NCI-H345 treated with DMSO at 0.1 percent for 48 hours (cell line): ENCODE measurements around the gene FAM107B.
"Not testable (repeated sequence)": the region's sequence is repeated elsewhere in the genome, so short reads cannot be mapped to it uniquely, and the experiment has no call there.

Experiments used
- DNase-seq: peaks from one replicate; lab custom pipeline; 2025; ENCODE audit not compliant: unreplicated experiment; lab: John Stamatoyannopoulos, UW

FAM107B gene

GRCh38 chr10:14737808-14738545 lies 36.7 kb downstream of the FAM107B start:
- DNase-seq: no peak

DNA sequence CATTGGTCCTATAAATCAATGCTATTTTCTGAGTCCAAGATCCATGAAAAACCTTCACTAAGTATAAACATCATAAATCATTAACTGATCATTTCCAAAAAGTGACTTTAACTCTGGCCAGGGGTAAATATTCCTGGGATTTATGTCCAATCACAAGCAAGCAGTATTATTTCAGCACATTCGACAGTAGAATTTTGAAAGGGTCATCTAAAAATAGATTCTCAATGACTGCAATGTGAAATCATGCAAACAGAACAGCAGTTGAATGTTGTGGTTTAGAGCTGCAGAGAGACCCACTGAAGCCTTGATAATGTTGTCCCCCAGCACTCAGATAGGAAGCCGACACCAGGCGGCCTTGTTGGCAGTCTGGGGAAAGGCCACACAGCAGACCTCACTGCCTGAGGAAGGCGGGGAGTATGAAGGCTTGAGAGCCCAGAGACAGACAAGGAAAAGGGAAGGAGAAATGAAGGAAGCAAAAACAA lies 38.1 kb downstream of the FAM107B start:
- DNase-seq: no peak

DNA sequence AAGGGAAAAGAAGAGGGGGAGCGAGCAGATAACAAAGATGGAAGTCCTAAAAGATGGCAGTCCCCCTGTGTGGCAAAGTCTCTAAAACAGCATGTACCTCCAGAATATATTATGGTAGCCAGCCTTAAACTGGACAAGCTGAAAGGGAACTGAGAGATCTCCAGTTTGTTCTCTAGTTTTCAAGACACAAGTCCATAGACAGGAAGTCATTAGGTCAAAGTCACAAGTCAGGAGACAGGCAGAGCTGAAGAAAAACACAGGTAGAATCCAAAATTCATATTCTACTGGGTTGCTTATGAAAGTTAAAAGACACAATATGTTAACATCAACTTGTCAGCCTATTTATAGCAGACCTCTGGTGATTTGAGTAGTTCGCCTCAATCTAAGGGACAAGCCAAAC lies 38.7 kb downstream of the FAM107B start:
- DNase-seq: no peak

GRCh38 chr10:14731875-14732512 lies 42.7 kb downstream of the FAM107B start:
- DNase-seq: no peak

GRCh38 chr10:14728346-14728745 lies 46.4 kb downstream of the FAM107B start:
- DNase-seq: no peak

DNA sequence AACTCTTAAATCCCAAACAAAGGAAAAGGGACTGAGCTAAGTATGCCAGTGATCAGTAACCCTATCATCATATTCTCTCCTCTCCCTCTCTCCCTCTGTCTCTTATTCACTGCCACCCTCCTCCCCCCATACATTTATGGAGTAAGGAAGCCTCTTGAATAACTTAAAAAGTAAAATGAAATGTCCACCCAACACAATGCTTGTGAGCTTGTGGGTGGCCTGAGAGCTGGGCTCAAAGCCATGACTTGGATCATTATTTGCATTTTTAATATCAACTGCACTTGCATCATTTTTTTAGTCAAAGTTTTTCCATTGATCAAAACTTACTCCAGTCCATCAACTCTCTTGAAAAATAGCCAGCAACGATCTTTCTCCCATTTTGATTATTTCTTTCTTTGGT lies 46.8 kb downstream of the FAM107B start:
- DNase-seq: no peak

DNA sequence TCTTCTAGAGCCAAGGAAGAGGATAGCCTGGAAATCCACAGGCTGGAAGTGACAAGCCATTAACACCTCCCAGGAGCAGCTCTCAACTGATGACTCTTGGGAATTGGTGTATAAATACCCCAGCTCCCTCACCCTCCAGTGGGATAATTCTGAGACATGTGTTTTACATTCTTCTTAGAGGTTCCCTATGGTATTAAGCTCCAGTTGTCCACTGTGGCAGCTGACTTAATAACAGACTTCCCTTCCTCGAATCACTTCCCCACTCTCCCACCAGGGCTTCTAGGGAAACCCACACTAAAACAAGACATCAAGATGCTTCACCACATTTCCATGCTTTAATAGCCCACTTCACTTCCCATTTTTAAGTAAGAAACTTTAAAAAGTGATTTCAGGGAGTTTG lies 47.2 kb downstream of the FAM107B start:
- DNase-seq: no peak

DNA sequence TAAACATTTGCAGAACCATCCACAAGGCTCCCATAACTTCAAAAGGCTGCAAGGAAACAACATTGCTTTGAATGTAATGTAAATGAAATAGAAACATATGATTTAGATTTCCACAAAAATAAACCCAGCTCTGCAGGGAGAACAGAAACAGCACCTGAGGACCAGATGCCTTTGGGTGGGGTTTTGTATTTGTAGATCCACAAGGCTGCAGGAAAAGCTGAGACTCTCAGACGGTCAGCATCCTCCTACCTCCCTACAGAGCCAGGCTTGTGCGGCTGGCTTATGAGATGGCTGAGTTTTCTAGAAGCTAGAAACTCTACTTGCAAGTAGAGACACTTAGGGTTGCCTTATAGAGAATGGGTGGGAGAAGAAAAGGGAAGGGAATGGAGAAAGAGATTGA lies 49.8 kb downstream of the FAM107B start:
- no peak for DNase-seq

DNA sequence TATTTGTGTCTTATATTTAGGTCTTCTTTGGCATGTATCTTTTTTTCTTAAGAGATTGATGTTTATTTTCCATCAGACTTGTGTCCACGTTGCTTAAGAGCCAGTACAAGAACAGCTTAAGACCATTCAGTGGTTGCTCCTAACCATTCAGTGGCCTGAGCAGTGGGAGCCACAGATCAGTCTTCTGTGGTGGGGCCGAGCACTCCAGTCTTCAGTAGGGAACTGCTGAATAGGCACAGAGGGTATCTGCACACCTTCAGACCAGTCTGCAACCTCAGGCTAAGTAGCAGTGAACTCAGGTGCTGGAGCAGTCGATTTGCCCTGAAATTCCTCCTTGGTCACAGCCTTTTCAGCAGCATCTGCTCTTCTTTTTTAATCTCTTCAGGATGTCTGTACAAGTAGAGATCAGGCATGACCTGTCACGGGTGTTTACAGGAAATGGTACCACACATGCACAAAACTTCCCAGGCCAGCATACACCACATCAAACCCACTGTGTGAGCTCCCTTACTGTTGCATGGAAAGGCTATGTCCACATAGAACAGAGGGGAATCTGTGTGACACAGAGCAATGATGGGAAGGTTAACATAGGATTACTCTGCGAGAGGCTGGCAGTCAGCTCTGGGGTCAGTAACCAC lies 51.5 kb downstream of the FAM107B start:
- DNase-seq: no peak

DNA sequence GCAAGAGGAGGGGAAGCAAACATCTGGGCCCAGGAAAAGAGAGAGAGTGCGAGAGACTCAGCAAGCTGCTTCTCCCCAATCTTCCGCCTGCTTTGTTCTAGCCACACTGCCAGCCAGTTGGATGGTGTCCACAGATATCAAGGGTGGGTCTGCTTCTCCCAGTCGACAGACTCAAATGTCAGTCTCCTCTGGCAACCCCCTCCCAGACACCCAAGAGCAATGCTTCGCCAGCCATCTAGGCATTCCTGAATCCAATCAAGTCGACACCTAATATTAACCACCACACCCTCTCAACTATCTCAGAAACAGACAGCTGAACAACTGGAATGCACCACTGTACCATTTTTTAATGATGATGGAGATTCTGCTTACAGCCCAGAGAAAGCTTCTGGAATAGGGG lies 57.1 kb downstream of the FAM107B start:
- no peak for DNase-seq

- no peak for DNase-seq
These were observed 61.7 kb downstream of the FAM107B start for GRCh38 chr10:14712991-14713424.

GRCh38 chr10:14709344-14709743 lies 65.4 kb downstream of the FAM107B start:
- not testable (repeated sequence) for DNase-seq

GRCh38 chr10:14707481-14707880 lies 67.2 kb downstream of the FAM107B start:
- DNase-seq: no peak

GRCh38 chr10:14705548-14706230 lies 69.0 kb downstream of the FAM107B start:
- DNase-seq: no peak

- no peak for DNase-seq
These were observed 71.1 kb downstream of the FAM107B start for GRCh38 chr10:14703631-14704001.

DNA sequence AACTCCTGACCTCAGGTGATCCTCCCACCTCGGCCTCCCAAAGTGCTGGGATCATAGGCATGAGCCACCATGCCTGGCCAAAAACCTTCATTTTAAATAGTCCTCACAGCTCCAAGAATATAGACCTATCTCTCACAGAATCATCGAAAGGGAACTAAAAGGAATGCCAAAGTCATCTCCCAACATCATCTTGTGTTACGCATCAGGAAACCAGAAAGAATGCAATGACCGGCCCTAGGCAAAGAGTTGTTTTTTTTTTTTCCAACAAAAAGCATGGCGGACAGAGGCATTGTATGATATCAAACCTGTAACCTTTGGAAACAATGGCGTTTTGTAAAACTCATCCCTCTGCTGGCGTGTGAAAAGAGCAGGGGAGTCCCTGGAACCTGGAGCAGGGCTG lies 73.2 kb downstream of the FAM107B start:
- DNase-seq: no peak

DNA sequence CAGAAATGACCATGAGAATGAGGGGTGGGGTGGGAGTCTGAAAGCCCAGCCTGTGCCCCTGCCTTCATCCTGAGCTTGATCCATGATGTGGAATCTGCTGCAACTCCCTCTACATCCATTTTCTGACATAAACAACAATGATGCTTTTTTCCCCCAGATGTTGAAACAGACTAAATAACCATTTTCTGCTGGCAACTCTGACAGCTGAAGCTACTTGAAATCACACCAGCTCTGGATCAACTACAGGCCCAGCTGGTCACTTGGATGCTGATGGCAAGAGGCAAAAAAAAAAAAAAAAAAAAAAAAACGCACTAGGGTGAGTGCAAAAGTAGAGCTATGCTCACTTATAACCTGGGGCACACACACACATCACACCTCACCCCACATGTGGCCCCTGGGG lies 74.2 kb downstream of the FAM107B start:
- DNase-seq: no peak

- DNase-seq: no peak
These were observed 75.2 kb downstream of the FAM107B start for GRCh38 chr10:14699482-14699881.

GRCh38 chr10:14698829-14699170 lies 75.9 kb downstream of the FAM107B start:
- no peak for DNase-seq

- DNase-seq: no peak
These were observed 76.4 kb downstream of the FAM107B start for GRCh38 chr10:14698111-14698828.

- DNase-seq: no peak
These were observed 77.4 kb downstream of the FAM107B start for GRCh38 chr10:14697281-14697680.
